H1 (cell line): ENCODE data around the gene ZNF606. TPM values are rescaled to one million over a fixed set of nuclear protein-coding genes. Genes with fewer than 3 reads are reported as not detected.

Source experiments
- CTCF ChIA-PET: fragments of 300-600 bp; sonication (Branson Sonifier 250); formaldehyde crosslinking; loops from one replicate; lab custom pipeline; 2021; ENCODE audit not compliant: partially characterized antibody; lab: Charles Lee
- POLR2A ChIA-PET: fragments of 300-600 bp; sonication (Branson Sonifier 250); formaldehyde crosslinking; loops from one replicate; lab custom pipeline; 2021; ENCODE audit warnings: inconsistent platforms; ENCODE audit not compliant: partially characterized antibody; lab: Charles Lee
- DNase-seq, 2 experiments: peaks; one replicate each; pipeline versions ENCODE4 v3.0.0 to v3.0.0-alpha.2; 2010 to 2022; ENCODE audit warnings: low spot score in 2 of 2, low read depth in 1 of 2, mixed read lengths in 1 of 2
- FAIRE-seq: peaks from 2 replicates; lab custom pipeline; 2011; peaks lifted over from hg19 to GRCh38; lab: Jason Lieb, UNC
- H2AFZ ChIP-seq: 2 replicates; pipeline ENCODE4 v1.8.1; 2012; ENCODE audit warnings: low read length, inconsistent platforms
- H2AK5ac ChIP-seq: 2 replicates; pipeline ENCODE4 v1.6.1; 2013; ENCODE audit warnings: low read depth, low read length
- H2BK120ac ChIP-seq: replicated peaks from 2 replicates; pipeline ENCODE3; 2013; ENCODE audit warnings: low read depth, low read length, inconsistent platforms
- H2BK12ac ChIP-seq: 2 replicates; pipeline ENCODE4 v1.6.1; 2013; ENCODE audit warnings: low read depth, low read length
- H2BK15ac ChIP-seq: 2 replicates; pipeline ENCODE4 v1.6.1; 2013; ENCODE audit warnings: low read length
- H2BK20ac ChIP-seq: 2 replicates; pipeline ENCODE4 v1.6.1; 2013; ENCODE audit warnings: low read length
- H2BK5ac ChIP-seq: 2 replicates; pipeline ENCODE4 v1.6.1; 2013; ENCODE audit warnings: low read depth, low read length
- H3K14ac ChIP-seq: 2 replicates; pipeline ENCODE4 v1.6.1; 2013; ENCODE audit warnings: inconsistent platforms; ENCODE audit not compliant: insufficient read length
- H3K18ac ChIP-seq: 2 replicates; pipeline ENCODE4 v1.6.1; 2013; ENCODE audit warnings: low read length; ENCODE audit errors: extremely low read depth
- H3K23ac ChIP-seq: 2 replicates; pipeline ENCODE4 v1.6.1; 2013; ENCODE audit warnings: inconsistent platforms; ENCODE audit not compliant: insufficient read length
- H3K23me2 ChIP-seq: 2 replicates; pipeline ENCODE4 v1.6.1; 2013; ENCODE audit warnings: low read depth, low read length
- H3K27ac ChIP-seq: 2 replicates; pipeline ENCODE4 v1.6.1; 2011; ENCODE audit warnings: low read depth, low read length, inconsistent platforms
- H3K27me3 ChIP-seq, 4 experiments: replicated peaks in 1 of 4; 1 replicate in 1 of 4; 2 replicates in 3 of 4; pipeline versions ENCODE4 v1.6.1 to v1.8.1; 2011 to 2013; ENCODE audit warnings: low read length in 3 of 4, mild to moderate bottlenecking in 3 of 4, inconsistent platforms in 2 of 4, mixed read lengths in 2 of 4, moderate library complexity in 1 of 4; ENCODE audit not compliant: control insufficient read depth in 3 of 4, insufficient read depth in 3 of 4; ENCODE audit errors: extremely low read depth in 1 of 4
- H3K36me3 ChIP-seq, 4 experiments: 2 replicates each; pipeline versions ENCODE4 v1.6.1 to v1.8.1; 2011 to 2013; ENCODE audit warnings: mild to moderate bottlenecking in 4 of 4, low read length in 3 of 4, moderate library complexity in 2 of 4, control low read depth in 1 of 4, inconsistent platforms in 1 of 4; ENCODE audit not compliant: insufficient read depth in 4 of 4, control insufficient read depth in 2 of 4
- H3K4ac ChIP-seq: replicated peaks from 2 replicates; pipeline ENCODE3; 2013; ENCODE audit warnings: low read length, low read depth, mixed read lengths, inconsistent platforms; ENCODE audit not compliant: insufficient read length
- H3K4me1 ChIP-seq, 4 experiments: replicated peaks in 1 of 4; 1 replicate in 1 of 4; 2 replicates in 3 of 4; pipeline versions ENCODE4 v1.6.1 to v1.8.1; 2011 to 2013; ENCODE audit warnings: low read length in 3 of 4, inconsistent platforms in 2 of 4, mixed read lengths in 1 of 4; ENCODE audit not compliant: insufficient read depth in 4 of 4, control insufficient read depth in 3 of 4
- H3K4me2 ChIP-seq, 2 experiments: 2 replicates each; pipeline versions ENCODE4 v1.6.1 to v1.8.1; 2011 to 2013; ENCODE audit warnings: low read depth in 2 of 2, low read length in 2 of 2, control low read depth in 1 of 2, inconsistent platforms in 1 of 2, mild to moderate bottlenecking in 1 of 2; ENCODE audit not compliant: insufficient read depth in 1 of 2
- H3K4me3 ChIP-seq, 4 experiments: fragments of 200-600, 300-600 bp in 1 of 4; sonication (generic), shearing (Covaris generic), sonication (Bioruptor Twin) in 1 of 4; 2 replicates each; pipeline versions ENCODE4 v1.5.1 to v1.8.1; 2011 to 2016; ENCODE audit warnings: low read length in 4 of 4, low read depth in 3 of 4, control low read depth in 2 of 4, inconsistent platforms in 2 of 4, mild to moderate bottlenecking in 2 of 4, mixed read lengths in 1 of 4, moderate library complexity in 1 of 4; ENCODE audit not compliant: insufficient read depth in 2 of 4; ENCODE audit errors: extremely low read depth in 1 of 4
- H3K56ac ChIP-seq: replicated peaks from 2 replicates; pipeline ENCODE3; 2013; ENCODE audit warnings: low read depth, mild to moderate bottlenecking, mixed read lengths, low read length, inconsistent platforms; ENCODE audit not compliant: insufficient read length
- H3K79me1 ChIP-seq: 2 replicates; pipeline ENCODE4 v1.6.1; 2013; ENCODE audit warnings: low read depth, low read length, control low read depth
- H3K79me2 ChIP-seq, 2 experiments: 2 replicates each; pipeline versions ENCODE4 v1.6.1 to v1.8.1; 2012 to 2013; ENCODE audit warnings: low read length in 2 of 2, mild to moderate bottlenecking in 2 of 2, inconsistent platforms in 1 of 2; ENCODE audit not compliant: insufficient read depth in 2 of 2, control insufficient read depth in 1 of 2
- H3K9ac ChIP-seq, 4 experiments: replicated peaks in 1 of 4; 1 replicate in 1 of 4; 2 replicates in 3 of 4; pipeline versions ENCODE4 v1.6.1 to v1.8.1; 2011 to 2013; ENCODE audit warnings: low read depth in 3 of 4, low read length in 3 of 4, control low read depth in 2 of 4, mild to moderate bottlenecking in 2 of 4, moderate library complexity in 2 of 4, inconsistent platforms in 1 of 4; ENCODE audit errors: extremely low read depth in 1 of 4
- H3K9me3 ChIP-seq, 2 experiments: 2 replicates each; pipeline versions ENCODE4 v1.6.1 to v1.8.1; 2012 to 2013; ENCODE audit warnings: mild to moderate bottlenecking in 2 of 2, moderate library complexity in 2 of 2, control low read depth in 1 of 2, inconsistent platforms in 1 of 2, low read depth in 1 of 2, low read length in 1 of 2, mixed read lengths in 1 of 2; ENCODE audit not compliant: insufficient read depth in 2 of 2
- H4K20me1 ChIP-seq, 2 experiments: replicated peaks in 1 of 2; 2 replicates each; pipeline versions ENCODE3 to v1.8.1; 2011 to 2013; ENCODE audit warnings: inconsistent platforms in 2 of 2, low read length in 2 of 2, mild to moderate bottlenecking in 1 of 2; ENCODE audit not compliant: insufficient read depth in 2 of 2, control insufficient read depth in 1 of 2
- H4K5ac ChIP-seq: 2 replicates; pipeline ENCODE4 v1.6.1; 2013; ENCODE audit warnings: low read length, low read depth, mixed read lengths, inconsistent platforms; ENCODE audit not compliant: insufficient read length
- H4K8ac ChIP-seq: 2 replicates; pipeline ENCODE4 v1.8.0; 2013; ENCODE audit warnings: mild to moderate bottlenecking, moderate library complexity, low read length, inconsistent platforms; ENCODE audit not compliant: insufficient read depth; ENCODE audit errors: extremely low read depth
- H4K91ac ChIP-seq: replicated peaks from 2 replicates; pipeline ENCODE3; 2013; ENCODE audit warnings: low read length, mixed read lengths, inconsistent platforms; ENCODE audit not compliant: insufficient read length
- ASH2L ChIP-seq: fragments of 200-600, 300-600 bp; sonication (generic); IDR thresholded peaks from one replicate; pipeline ENCODE4 v1.7.1; 2017; ENCODE audit warnings: low read length
- GTF2F1 ChIP-seq: IDR thresholded peaks from 2 replicates; pipeline ENCODE4 v1.6.1; 2012; ENCODE audit warnings: low read depth, low read length, improper control_type of control experiment, borderline replicate concordance
- JUND ChIP-seq: IDR thresholded peaks from 2 replicates; pipeline ENCODE4 v1.6.1; 2011; ENCODE audit warnings: mild to moderate bottlenecking, improper control_type of control experiment, low read length
- RNF2 ChIP-seq: fragments of 200-900, 300-1000 bp; sonication (generic); IDR thresholded peaks from 2 replicates; pipeline ENCODE4 v1.7.1; 2016; ENCODE audit warnings: borderline replicate concordance, low read depth, mild to moderate bottlenecking, antibody characterized with exemption, low read length; ENCODE audit not compliant: poor library complexity, severe bottlenecking; ENCODE audit errors: missing control alignments
- USF2 ChIP-seq: IDR thresholded peaks from 2 replicates; pipeline ENCODE4 v1.6.1; 2011; ENCODE audit warnings: low read length, improper control_type of control experiment
- WGBS, 2 experiments: shearing (Covaris generic) in 1 of 2; methylation state at CpG; one replicate each; pipeline versions ENCODE4 v1.1.6 to v1.1.7; 2013 to 2015; ENCODE audit warnings: low lambda C conversion rate in 2 of 2, mixed read lengths in 2 of 2, inconsistent platforms in 1 of 2, low coverage in 1 of 2, missing lambda C conversion rate in 1 of 2; ENCODE audit not compliant: insufficient replicate concordance in 2 of 2, insufficient coverage in 1 of 2, insufficient read length in 1 of 2; ENCODE audit errors: extremely low coverage in 1 of 2, missing lambda C conversion rate in 1 of 2; 5-methylcytosine and 5-hydroxymethylcytosine counted together
- polyA plus RNA-seq, 7 experiments: library from polyadenylated mRNA; depleted of rRNA in 3 of 7; stranded (reverse) in 5 of 7; unstranded in 2 of 7; fragments of >200 nt in 5 of 7; fragments of 200-250 nt in 2 of 7; gene quantifications; 1 replicate in 5 of 7; 2 replicates in 1 of 7; 4 replicates in 1 of 7; pipeline versions ENCODE4 v1.2.1 to v1.2.3, GENCODE V29; 2011 to 2013; ENCODE audit warnings: missing spikeins in 2 of 7, mixed read lengths in 2 of 7
- total RNA-seq: library from RNA; stranded (reverse); fragmentation: NEBNext Ultra II Directional; extraction: Animal tissue kit (Norgen Biotek cat#: 25700); gene quantifications from 2 replicates; pipeline ENCODE4 v1.2.1, GENCODE V29; 2021
- TF ChIP-seq, protein P1 (sequence below): IDR thresholded peaks from 2 replicates; pipeline ENCODE4 v1.6.1; 2012; ENCODE audit warnings: inconsistent platforms

ZNF606 gene
- total and polyA plus RNA-seq, 2 of the 8 experiments (the other 6 are each of a cell fraction or from before 2014, with no cell fraction given): 5.2 to 19.3 TPM

DNA sequence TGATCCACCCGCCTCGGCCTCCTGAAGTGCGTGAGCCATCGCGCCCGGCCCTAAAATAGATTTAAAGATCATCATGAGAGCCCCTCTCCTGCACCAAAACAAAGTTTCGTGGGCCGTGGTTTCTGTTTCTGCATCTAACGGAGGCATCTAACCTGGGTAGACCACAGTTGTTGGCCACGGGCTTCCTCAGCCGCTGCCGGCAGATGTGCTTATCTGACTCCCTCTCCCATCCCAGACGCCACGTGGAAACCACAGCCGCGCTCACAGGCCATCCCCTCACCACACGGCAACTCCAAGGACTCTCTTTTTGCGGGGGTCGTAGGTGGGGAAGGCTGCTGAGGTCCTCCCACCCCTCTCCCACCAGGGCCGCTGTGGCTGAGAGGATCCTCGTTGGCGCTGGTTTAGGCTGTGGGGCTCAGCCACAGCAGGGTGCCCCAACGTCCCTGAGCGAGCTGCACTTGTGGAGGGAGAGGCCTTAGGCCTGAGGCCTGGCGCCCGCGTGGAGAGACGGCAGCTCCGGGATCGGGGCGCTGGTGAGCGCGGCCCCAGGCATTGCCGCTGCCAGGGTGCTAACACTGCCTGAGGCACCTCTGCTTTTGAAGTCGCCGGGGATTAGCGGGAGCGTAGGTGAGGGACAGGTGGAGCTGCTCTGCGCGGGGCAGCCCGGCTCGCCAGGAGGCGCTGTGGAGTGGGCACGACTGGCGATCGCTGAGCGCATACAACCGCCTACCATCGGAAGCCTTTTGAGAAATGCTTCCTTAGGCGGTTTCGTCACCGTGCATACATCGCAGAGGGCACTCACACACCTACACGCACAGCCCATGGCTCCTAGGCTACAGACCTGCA, 40.1 kb upstream of the ZNF606 start:
- Histone ChIP-seq H3K9ac (no peak overlapping the region; a peak in 1 of 7 replicates), H2AK5ac (no peak overlapping the region), H3K23me2 (peaks cover 2% of the 10 kb centered on the region; the same call in 1 of the 2 replicates), H3K36me3 (no peaks in the 10 kb centered on the region), H4K20me1 (no peaks in the 10 kb centered on the region), H2BK120ac (no peak overlapping the region), H4K5ac (no peak overlapping the region), H3K4me2 (peak overlapping the region; percentile 48 to 62), H2BK5ac (no peak overlapping the region), H3K56ac (no peak overlapping the region), H3K79me1 (no peaks in the 10 kb centered on the region), H2BK15ac (0 out of 2 replicates have a peak overlapping the region, but pooled peaks have one; percentile 88), H2BK20ac (no peak overlapping the region), H3K79me2 (no peaks in the 10 kb centered on the region), H3K4me3 (peak overlapping the region in 2 of 4 experiments; percentile 4 to 44; a peak in 1 of 8 replicates), H3K4me1 (peaks cover 0 to 17% (median 11%) of the 10 kb centered on the region in 4 experiments; a peak in 6 of 7 replicates), H4K8ac (no peak overlapping the region), H3K18ac (peak overlapping the region; percentile 38; the same call in 1 of the 2 replicates), H2BK12ac (peak overlapping the region; percentile 60; the same call in 1 of the 2 replicates), H3K27me3 (peaks cover 0 to 5% (median 4%) of the 10 kb centered on the region in 4 experiments; a peak in 3 of 7 replicates), H4K91ac (no peak overlapping the region), H3K9me3 (peaks cover 16 to 35% of the 10 kb centered on the region in 2 experiments), H2AFZ (peak overlapping the region; percentile 90), H3K14ac (no peak overlapping the region), H3K4ac (peak overlapping the region; percentile 21), H3K27ac (no peak overlapping the region), H3K23ac (no peak overlapping the region)
- DNase-seq: peak; percentile 84 to 87
- ChIA-PET POLR2A (interaction anchor here (0.7 to 4.7 kb wide), 12 partner anchors 8 to 108 kb away, joined by 3 to 39 read pairs (median 6); partner anchors contain the start of genes ZNF135, ZNF329 and ZNF418), CTCF (interaction anchor here (0.7 to 6.7 kb wide), 18 partner anchors 8 to 115 kb away, joined by 3 to 113 read pairs (median 6); partner anchors contain the start of gene ZNF135)
- WGBS, 2 experiments: 48% methylated on average over 53 of the region's 54 CpGs; no CpG with 5 or more reads in 1 of the 2 experiments
- no peak for FAIRE-seq
- peak; percentile 49 for TF ChIP-seq ASH2L
- TF ChIP-seq, protein P1, sequence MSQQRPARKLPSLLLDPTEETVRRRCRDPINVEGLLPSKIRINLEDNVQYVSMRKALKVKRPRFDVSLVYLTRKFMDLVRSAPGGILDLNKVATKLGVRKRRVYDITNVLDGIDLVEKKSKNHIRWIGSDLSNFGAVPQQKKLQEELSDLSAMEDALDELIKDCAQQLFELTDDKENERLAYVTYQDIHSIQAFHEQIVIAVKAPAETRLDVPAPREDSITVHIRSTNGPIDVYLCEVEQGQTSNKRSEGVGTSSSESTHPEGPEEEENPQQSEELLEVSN: peak; percentile 85
- TF ChIP-seq USF2: no peak
- no peak for TF ChIP-seq GTF2F1
- no peak for TF ChIP-seq RNF2
- TF ChIP-seq JUND: 0 out of 2 replicates have a peak, but pooled peaks have one; percentile 42
